Nephron (organoid): Measurements from ENCODE around the gene CCDC192.
"Not testable (repeated sequence)": the region's sequence is repeated elsewhere in the genome, so short reads cannot be mapped to it uniquely, and the experiment has no call there.

Source experiments
- H3K27ac Mint-ChIP-seq, 3 experiments: 2 replicates each; pipeline ENCODE4 v1.8.0; 2020; ENCODE audit warnings: mixed read lengths in 3 of 3, mild to moderate bottlenecking in 2 of 3, moderate library complexity in 1 of 3
- H3K27me3 Mint-ChIP-seq: 2 replicates; pipeline ENCODE4 v1.8.0; 2021; ENCODE audit warnings: low read depth, mild to moderate bottlenecking, moderate library complexity, mixed read lengths
- H3K36me3 Mint-ChIP-seq: 2 replicates; pipeline ENCODE4 v1.8.0; 2020; ENCODE audit warnings: low read depth, mixed read lengths
- H3K4me1 Mint-ChIP-seq: 2 replicates; pipeline ENCODE4 v1.8.0; 2020; ENCODE audit warnings: mixed read lengths
- H3K4me3 Mint-ChIP-seq, 3 experiments: 2 replicates each; pipeline ENCODE4 v1.8.0; 2020; ENCODE audit warnings: mild to moderate bottlenecking in 3 of 3, mixed read lengths in 3 of 3, moderate library complexity in 2 of 3
- H3K9me3 Mint-ChIP-seq: 2 replicates; pipeline ENCODE4 v1.8.0; 2020; ENCODE audit warnings: mixed read lengths
- CTCF ChIP-seq, 3 experiments: fragments of 200-600 bp; sonication (generic); IDR thresholded peaks; one replicate each; pipeline ENCODE4 v1.5.0; 2021; ENCODE audit warnings: antibody characterized with exemption in 3 of 3; ENCODE audit not compliant: unreplicated experiment in 3 of 3

CCDC192 gene

GRCh38 chr5:127844581-127845021 lies 141.4 kb downstream of the CCDC192 start:
- H3K9me3 Mint-ChIP-seq = no peaks in the 10 kb centered on the region
- H3K4me1 Mint-ChIP-seq = peaks cover 23% of the 10 kb centered on the region
- TF ChIP-seq CTCF (IDR thresholded peaks at IDR 0.05; ENCODE audit: unreplicated experiment in 3 of 3) = no peak
- no peak overlapping the region for H3K4me3 Mint-ChIP-seq
- no peaks in the 10 kb centered on the region for H3K27me3 Mint-ChIP-seq
- H3K27ac Mint-ChIP-seq = peak overlapping the region in 1 of 3 experiments; percentile 24
- H3K36me3 Mint-ChIP-seq = no peaks in the 10 kb centered on the region

GRCh38 chr5:127846884-127847283 lies 143.7 kb downstream of the CCDC192 start:
- H3K27ac Mint-ChIP-seq = no peak overlapping the region
- no peak for TF ChIP-seq CTCF (IDR thresholded peaks at IDR 0.05; ENCODE audit: unreplicated experiment in 3 of 3)
- H3K4me1 Mint-ChIP-seq = peaks cover 32% of the 10 kb centered on the region
- H3K4me3 Mint-ChIP-seq = no peak overlapping the region
- no peaks in the 10 kb centered on the region for H3K9me3 Mint-ChIP-seq
- H3K27me3 Mint-ChIP-seq = no peaks in the 10 kb centered on the region
- H3K36me3 Mint-ChIP-seq = no peaks in the 10 kb centered on the region

GRCh38 chr5:127847641-127848040 lies 144.4 kb downstream of the CCDC192 start:
- not testable (repeated sequence) for H3K4me3 Mint-ChIP-seq, H3K27me3 Mint-ChIP-seq, H3K27ac Mint-ChIP-seq

GRCh38 chr5:127848098-127848497 lies 144.9 kb downstream of the CCDC192 start:
- no peak overlapping the region for H3K4me3 Mint-ChIP-seq
- no peak overlapping the region for H3K27ac Mint-ChIP-seq
- H3K36me3 Mint-ChIP-seq = no peaks in the 10 kb centered on the region
- H3K4me1 Mint-ChIP-seq = peaks cover 32% of the 10 kb centered on the region
- no peaks in the 10 kb centered on the region for H3K9me3 Mint-ChIP-seq
- H3K27me3 Mint-ChIP-seq = no peaks in the 10 kb centered on the region
- TF ChIP-seq CTCF (IDR thresholded peaks at IDR 0.05; ENCODE audit: unreplicated experiment in 3 of 3) = no peak

More at GRCh38 chr5:127847641-127848040, 144.4 kb downstream of the CCDC192 start:
- H3K36me3 Mint-ChIP-seq, H3K9me3 Mint-ChIP-seq: not testable (repeated sequence)
- peaks cover 32% of the 10 kb centered on the region for H3K4me1 Mint-ChIP-seq

- no peaks in the 10 kb centered on the region for H3K27me3 Mint-ChIP-seq
Observed at GRCh38 chr5:127849408-127849807, 146.2 kb downstream of the CCDC192 start.

GRCh38 chr5:127849891-127850290 lies 146.7 kb downstream of the CCDC192 start:
- H3K4me1 Mint-ChIP-seq = peaks cover 25% of the 10 kb centered on the region
- no peak for TF ChIP-seq CTCF (IDR thresholded peaks at IDR 0.05; ENCODE audit: unreplicated experiment in 3 of 3)
- no peaks in the 10 kb centered on the region for H3K36me3 Mint-ChIP-seq
- no peaks in the 10 kb centered on the region for H3K27me3 Mint-ChIP-seq
- peak overlapping the region in 1 of 3 experiments; percentile 44 for H3K27ac Mint-ChIP-seq
- no peaks in the 10 kb centered on the region for H3K9me3 Mint-ChIP-seq
- no peak overlapping the region for H3K4me3 Mint-ChIP-seq

More at GRCh38 chr5:127849408-127849807, 146.2 kb downstream of the CCDC192 start:
- no peaks in the 10 kb centered on the region for H3K36me3 Mint-ChIP-seq
- TF ChIP-seq CTCF (IDR thresholded peaks at IDR 0.05; ENCODE audit: unreplicated experiment in 3 of 3) = no peak
- no peak overlapping the region for H3K4me3 Mint-ChIP-seq
- H3K4me1 Mint-ChIP-seq = peaks cover 29% of the 10 kb centered on the region
- H3K27ac Mint-ChIP-seq = peak overlapping the region in 1 of 3 experiments; percentile 44
- H3K9me3 Mint-ChIP-seq = no peaks in the 10 kb centered on the region
